Loucy (cell line): Measurements from ENCODE around the gene FOXK1.

Source experiments
- H2AFZ ChIP-seq: fragments of 200-600 bp; sonication (generic); 2 replicates; pipeline ENCODE4 v1.6.0; 2016; ENCODE audit warnings: antibody characterized with exemption, mild to moderate bottlenecking, low read length, moderate library complexity
- H3F3A ChIP-seq: fragments of 200-600 bp; 2 replicates; pipeline ENCODE4 v1.6.0; 2016; ENCODE audit warnings: antibody characterized with exemption, low read depth, mild to moderate bottlenecking
- H3K27me3 ChIP-seq: fragments of 200-600 bp; sonication (generic); 2 replicates; pipeline ENCODE4 v1.6.1; 2014; ENCODE audit warnings: low read length, mild to moderate bottlenecking; ENCODE audit not compliant: insufficient read depth, poor library complexity, severe bottlenecking
- H3K36me3 ChIP-seq: fragments of 200-600 bp; sonication (generic); 2 replicates; pipeline ENCODE4 v1.6.1; 2016; ENCODE audit warnings: low read length; ENCODE audit not compliant: insufficient read depth
- H3K4me1 ChIP-seq: fragments of 200-600 bp; sonication (generic); 2 replicates; pipeline ENCODE4 v1.5.1; 2014; ENCODE audit warnings: low read length, mild to moderate bottlenecking; ENCODE audit not compliant: insufficient read depth, poor library complexity, severe bottlenecking
- H3K4me2 ChIP-seq: fragments of 200-600 bp; sonication (generic); 2 replicates; pipeline ENCODE4 v1.6.0; 2014; ENCODE audit warnings: antibody characterized with exemption, low read length, low read depth, mild to moderate bottlenecking; ENCODE audit not compliant: poor library complexity, severe bottlenecking
- H3K4me3 ChIP-seq: fragments of 200-600 bp; sonication (generic); 2 replicates; pipeline ENCODE4 v1.5.1; 2014; ENCODE audit warnings: low read length, mild to moderate bottlenecking, mixed read lengths; ENCODE audit not compliant: poor library complexity, severe bottlenecking
- H3K79me2 ChIP-seq: fragments of 200-600 bp; sonication (generic); 2 replicates; pipeline ENCODE4 v1.6.1; 2014; ENCODE audit warnings: low read length; ENCODE audit not compliant: insufficient read depth
- H3K9ac ChIP-seq: fragments of 200-600 bp; sonication (generic); 2 replicates; pipeline ENCODE4 v1.6.0; 2014; ENCODE audit warnings: mild to moderate bottlenecking, low read depth, low read length, moderate library complexity; ENCODE audit not compliant: poor library complexity, severe bottlenecking
- H3K9me2 ChIP-seq: fragments of 200-600 bp; sonication (generic); replicated peaks from 2 replicates; pipeline ENCODE4 v1.6.1; 2016; ENCODE audit warnings: low read depth, low read length, mixed read lengths
- H3K9me3 ChIP-seq: fragments of 200-600 bp; sonication (generic); 2 replicates; pipeline ENCODE4 v1.6.1; 2014; ENCODE audit warnings: mild to moderate bottlenecking, antibody characterized with exemption, low read length, low read depth; ENCODE audit not compliant: insufficient read depth
- H4K20me1 ChIP-seq: fragments of 200-600 bp; sonication (generic); 2 replicates; pipeline ENCODE4 v1.6.0; 2014; ENCODE audit warnings: antibody characterized with exemption, low read length, mild to moderate bottlenecking; ENCODE audit not compliant: insufficient read depth, poor library complexity, severe bottlenecking
- EZH2phosphoT487 ChIP-seq: fragments of 200-600 bp; IDR thresholded peaks from 2 replicates; pipeline ENCODE4 v1.6.1; 2018; ENCODE audit warnings: antibody characterized with exemption, mild to moderate bottlenecking, moderate library complexity, borderline replicate concordance
- TF ChIP-seq, protein P1 (sequence below): fragments of 200-600 bp; sonication (generic); conservative IDR thresholded peaks from 2 replicates; pipeline ENCODE4 v1.5.1; 2014; ENCODE audit warnings: mild to moderate bottlenecking, antibody characterized with exemption, low read length

The FOXK1 gene

DNA sequence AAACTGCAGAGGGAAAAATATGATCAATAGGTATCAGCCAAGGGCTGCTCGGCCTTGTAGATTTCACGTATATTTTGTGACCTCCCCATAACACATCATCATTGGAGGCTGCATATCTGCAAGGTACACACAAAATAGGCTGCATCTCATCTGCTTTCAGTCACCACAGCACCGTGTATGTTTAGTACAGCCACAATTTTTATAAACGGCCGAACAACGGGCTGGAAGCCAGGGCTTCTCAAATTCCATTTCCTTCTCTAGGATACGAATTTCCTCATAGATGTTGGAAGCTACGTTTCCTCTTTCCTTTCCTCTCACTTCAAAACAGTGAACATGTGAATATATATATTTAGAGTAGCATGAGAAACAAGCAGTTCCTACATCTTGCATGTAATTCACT, 20.2 kb upstream of the FOXK1 start:
- no peak overlapping the region for H3K9ac ChIP-seq
- H4K20me1 ChIP-seq, result no peaks in the 10 kb centered on the region
- no peaks in the 10 kb centered on the region for H3K36me3 ChIP-seq
- TF ChIP-seq, protein P1, sequence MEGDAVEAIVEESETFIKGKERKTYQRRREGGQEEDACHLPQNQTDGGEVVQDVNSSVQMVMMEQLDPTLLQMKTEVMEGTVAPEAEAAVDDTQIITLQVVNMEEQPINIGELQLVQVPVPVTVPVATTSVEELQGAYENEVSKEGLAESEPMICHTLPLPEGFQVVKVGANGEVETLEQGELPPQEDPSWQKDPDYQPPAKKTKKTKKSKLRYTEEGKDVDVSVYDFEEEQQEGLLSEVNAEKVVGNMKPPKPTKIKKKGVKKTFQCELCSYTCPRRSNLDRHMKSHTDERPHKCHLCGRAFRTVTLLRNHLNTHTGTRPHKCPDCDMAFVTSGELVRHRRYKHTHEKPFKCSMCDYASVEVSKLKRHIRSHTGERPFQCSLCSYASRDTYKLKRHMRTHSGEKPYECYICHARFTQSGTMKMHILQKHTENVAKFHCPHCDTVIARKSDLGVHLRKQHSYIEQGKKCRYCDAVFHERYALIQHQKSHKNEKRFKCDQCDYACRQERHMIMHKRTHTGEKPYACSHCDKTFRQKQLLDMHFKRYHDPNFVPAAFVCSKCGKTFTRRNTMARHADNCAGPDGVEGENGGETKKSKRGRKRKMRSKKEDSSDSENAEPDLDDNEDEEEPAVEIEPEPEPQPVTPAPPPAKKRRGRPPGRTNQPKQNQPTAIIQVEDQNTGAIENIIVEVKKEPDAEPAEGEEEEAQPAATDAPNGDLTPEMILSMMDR, result no peak
- TF ChIP-seq EZH2phosphoT487, result no peak
- peaks cover 7% of the 10 kb centered on the region for H3K27me3 ChIP-seq
- no peak overlapping the region for H2AFZ ChIP-seq
- no peaks in the 10 kb centered on the region for H3K79me2 ChIP-seq
- H3K4me1 ChIP-seq, result no peaks in the 10 kb centered on the region
- H3K4me2 ChIP-seq, result no peak overlapping the region
- H3F3A ChIP-seq, result no peaks in the 10 kb centered on the region
- H3K9me3 ChIP-seq, result peaks cover 8% of the 10 kb centered on the region; the same call in 1 of the 2 replicates
- no peak overlapping the region for H3K4me3 ChIP-seq
- H3K9me2 ChIP-seq, result no peaks in the 10 kb centered on the region

GRCh38 chr7:4663239-4664018, 18.7 kb upstream of the FOXK1 start:
- Histone ChIP-seq H3K9me2 (no peaks in the 10 kb centered on the region), H4K20me1 (no peaks in the 10 kb centered on the region), H3K27me3 (peaks cover 7% of the 10 kb centered on the region), H3K9me3 (no peaks in the 10 kb centered on the region; the same call in 1 of the 2 replicates), H3K4me1 (no peaks in the 10 kb centered on the region), H3K4me3 (no peak overlapping the region), H2AFZ (no peak overlapping the region), H3F3A (no peaks in the 10 kb centered on the region), H3K4me2 (no peak overlapping the region), H3K36me3 (no peaks in the 10 kb centered on the region), H3K79me2 (no peaks in the 10 kb centered on the region), H3K9ac (no peak overlapping the region)
- TF ChIP-seq, protein P1, result no peak
- TF ChIP-seq EZH2phosphoT487, result no peak

- Histone ChIP-seq H3K9me2 (no peaks in the 10 kb centered on the region), H3K36me3 (no peaks in the 10 kb centered on the region), H2AFZ (no peak overlapping the region), H4K20me1 (no peaks in the 10 kb centered on the region), H3K4me2 (no peak overlapping the region), H3K9ac (no peak overlapping the region), H3K4me1 (no peaks in the 10 kb centered on the region), H3K9me3 (no peaks in the 10 kb centered on the region), H3K4me3 (no peak overlapping the region), H3K79me2 (no peaks in the 10 kb centered on the region), H3K27me3 (peaks cover 7% of the 10 kb centered on the region), H3F3A (no peaks in the 10 kb centered on the region)
- no peak for TF ChIP-seq EZH2phosphoT487
- TF ChIP-seq, protein P1, result no peak
Observed at GRCh38 chr7:4665661-4666060, 16.4 kb upstream of the FOXK1 start.
